Measurements from ENCODE around the gene PGM5.

DNA sequence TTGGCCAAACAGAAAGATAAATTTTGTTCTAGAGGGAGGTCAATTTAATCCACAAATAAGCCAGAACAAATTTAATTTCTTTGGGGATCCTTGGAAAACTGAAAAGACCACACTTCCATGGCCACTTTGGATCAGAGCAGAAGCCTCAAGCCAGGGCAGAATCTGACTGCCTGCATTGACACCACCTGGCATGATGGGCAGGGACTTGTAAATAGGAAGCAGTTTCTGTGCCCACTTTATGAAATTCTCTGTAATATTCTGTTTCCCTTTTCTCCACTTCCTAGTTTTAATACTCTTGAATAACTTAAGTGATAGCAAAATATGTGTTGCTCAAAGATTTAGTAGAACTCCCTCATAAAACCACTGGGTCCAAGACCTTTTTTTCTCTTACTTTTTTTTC lies 191.0 kb downstream of the PGM5 start:
- TF ChIP-seq, protein P1, sequence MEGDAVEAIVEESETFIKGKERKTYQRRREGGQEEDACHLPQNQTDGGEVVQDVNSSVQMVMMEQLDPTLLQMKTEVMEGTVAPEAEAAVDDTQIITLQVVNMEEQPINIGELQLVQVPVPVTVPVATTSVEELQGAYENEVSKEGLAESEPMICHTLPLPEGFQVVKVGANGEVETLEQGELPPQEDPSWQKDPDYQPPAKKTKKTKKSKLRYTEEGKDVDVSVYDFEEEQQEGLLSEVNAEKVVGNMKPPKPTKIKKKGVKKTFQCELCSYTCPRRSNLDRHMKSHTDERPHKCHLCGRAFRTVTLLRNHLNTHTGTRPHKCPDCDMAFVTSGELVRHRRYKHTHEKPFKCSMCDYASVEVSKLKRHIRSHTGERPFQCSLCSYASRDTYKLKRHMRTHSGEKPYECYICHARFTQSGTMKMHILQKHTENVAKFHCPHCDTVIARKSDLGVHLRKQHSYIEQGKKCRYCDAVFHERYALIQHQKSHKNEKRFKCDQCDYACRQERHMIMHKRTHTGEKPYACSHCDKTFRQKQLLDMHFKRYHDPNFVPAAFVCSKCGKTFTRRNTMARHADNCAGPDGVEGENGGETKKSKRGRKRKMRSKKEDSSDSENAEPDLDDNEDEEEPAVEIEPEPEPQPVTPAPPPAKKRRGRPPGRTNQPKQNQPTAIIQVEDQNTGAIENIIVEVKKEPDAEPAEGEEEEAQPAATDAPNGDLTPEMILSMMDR (conservative IDR thresholded peaks at IDR 0.05) = no peak
- TF ChIP-seq EZH2 (IDR thresholded peaks at IDR 0.05; ENCODE audit: low read depth) = no peak
